Trophoblast cell (in vitro differentiated cells and primary cell): ENCODE results near the gene BIRC7.

Source experiments
- DNase-seq, 2 donors: peaks; one replicate each; pipeline ENCODE4 v3.0.0-alpha.2; 2016
- H2AFZ ChIP-seq: 2 replicates; pipeline ENCODE4 v1.6.1; 2013; ENCODE audit warnings: low read length, moderate library complexity, mild to moderate bottlenecking; ENCODE audit not compliant: insufficient read depth, poor library complexity
- H2AK5ac ChIP-seq: 2 replicates; pipeline ENCODE4 v1.6.1; 2013; ENCODE audit warnings: mild to moderate bottlenecking, low read length
- H2BK120ac ChIP-seq: 2 replicates; pipeline ENCODE4 v1.6.1; 2013; ENCODE audit warnings: low read length, mild to moderate bottlenecking, moderate library complexity; ENCODE audit not compliant: insufficient read depth, poor library complexity
- H2BK12ac ChIP-seq: 2 replicates; pipeline ENCODE4 v1.6.1; 2013; ENCODE audit warnings: mild to moderate bottlenecking, low read length, moderate library complexity
- H2BK5ac ChIP-seq: 2 replicates; pipeline ENCODE4 v1.6.1; 2013; ENCODE audit warnings: low read length, low read depth, moderate library complexity, mild to moderate bottlenecking; ENCODE audit not compliant: poor library complexity
- H3K14ac ChIP-seq: 2 replicates; pipeline ENCODE4 v1.6.1; 2013; ENCODE audit warnings: mild to moderate bottlenecking, low read length
- H3K18ac ChIP-seq: 2 replicates; pipeline ENCODE4 v1.6.1; 2013; ENCODE audit warnings: mild to moderate bottlenecking, low read length
- H3K23ac ChIP-seq: 2 replicates; pipeline ENCODE4 v1.6.1; 2013; ENCODE audit warnings: low read length
- H3K27ac ChIP-seq: 2 replicates; pipeline ENCODE4 v1.5.1; 2013; ENCODE audit warnings: low read depth, mild to moderate bottlenecking, inconsistent platforms, low read length, moderate library complexity
- H3K27me3 ChIP-seq: 2 replicates; pipeline ENCODE4 v1.6.1; 2013; ENCODE audit warnings: inconsistent platforms, mild to moderate bottlenecking, low read length, moderate library complexity; ENCODE audit not compliant: insufficient read depth
- H3K36me3 ChIP-seq, 2 experiments: 1 replicate in 1 of 2; 2 replicates in 1 of 2; pipeline ENCODE4 v1.6.1; 2013; ENCODE audit warnings: low read length in 2 of 2, mild to moderate bottlenecking in 2 of 2, moderate library complexity in 1 of 2; ENCODE audit not compliant: insufficient read depth in 2 of 2, control insufficient read depth in 1 of 2
- H3K4ac ChIP-seq: 2 replicates; pipeline ENCODE4 v1.6.1; 2013; ENCODE audit warnings: low read depth, mild to moderate bottlenecking, low read length, moderate library complexity
- H3K4me1 ChIP-seq, 2 experiments: 1 replicate in 1 of 2; 2 replicates in 1 of 2; pipeline ENCODE4 v1.6.1; 2013; ENCODE audit warnings: low read length in 2 of 2, mild to moderate bottlenecking in 2 of 2, moderate library complexity in 1 of 2; ENCODE audit not compliant: insufficient read depth in 2 of 2, control insufficient read depth in 1 of 2
- H3K4me2 ChIP-seq: 2 replicates; pipeline ENCODE4 v1.6.1; 2013; ENCODE audit warnings: inconsistent platforms, mild to moderate bottlenecking, low read length, moderate library complexity
- H3K4me3 ChIP-seq: 2 replicates; pipeline ENCODE4 v1.5.1; 2013; ENCODE audit warnings: mild to moderate bottlenecking, low read depth, low read length, inconsistent platforms
- H3K79me1 ChIP-seq: one replicate; pipeline ENCODE4 v1.6.1; 2013; ENCODE audit warnings: low read length
- H3K79me2 ChIP-seq: 2 replicates; pipeline ENCODE4 v1.6.1; 2013; ENCODE audit warnings: low read length, mild to moderate bottlenecking; ENCODE audit not compliant: control insufficient read depth, insufficient read depth, poor library complexity
- H3K9ac ChIP-seq: 2 replicates; pipeline ENCODE4 v1.6.1; 2013; ENCODE audit warnings: mild to moderate bottlenecking, low read length
- H3K9me3 ChIP-seq: 2 replicates; pipeline ENCODE4 v1.6.1; 2013; ENCODE audit warnings: low read depth, mild to moderate bottlenecking, control low read depth, inconsistent platforms, low read length; ENCODE audit not compliant: insufficient read depth
- H4K12ac ChIP-seq: 2 replicates; pipeline ENCODE4 v1.6.1; 2013; ENCODE audit warnings: low read depth, mild to moderate bottlenecking, low read length, moderate library complexity
- H4K8ac ChIP-seq: 2 replicates; pipeline ENCODE4 v1.6.1; 2013; ENCODE audit warnings: low read depth, mild to moderate bottlenecking, low read length, moderate library complexity
- H4K91ac ChIP-seq: one replicate; pipeline ENCODE4 v1.6.1; 2013; ENCODE audit warnings: low read depth, mild to moderate bottlenecking, low read length, moderate library complexity
- WGBS: extraction: QIAGEN DNeasy Blood & Tissue Kit; methylation state at CpG from one replicate; pipeline ENCODE4 v1.1.7; 2013; ENCODE audit warnings: missing lambda C conversion rate; ENCODE audit not compliant: insufficient read length, insufficient coverage; ENCODE audit errors: extremely low coverage; 5-methylcytosine and 5-hydroxymethylcytosine counted together

The BIRC7 gene

DNA sequence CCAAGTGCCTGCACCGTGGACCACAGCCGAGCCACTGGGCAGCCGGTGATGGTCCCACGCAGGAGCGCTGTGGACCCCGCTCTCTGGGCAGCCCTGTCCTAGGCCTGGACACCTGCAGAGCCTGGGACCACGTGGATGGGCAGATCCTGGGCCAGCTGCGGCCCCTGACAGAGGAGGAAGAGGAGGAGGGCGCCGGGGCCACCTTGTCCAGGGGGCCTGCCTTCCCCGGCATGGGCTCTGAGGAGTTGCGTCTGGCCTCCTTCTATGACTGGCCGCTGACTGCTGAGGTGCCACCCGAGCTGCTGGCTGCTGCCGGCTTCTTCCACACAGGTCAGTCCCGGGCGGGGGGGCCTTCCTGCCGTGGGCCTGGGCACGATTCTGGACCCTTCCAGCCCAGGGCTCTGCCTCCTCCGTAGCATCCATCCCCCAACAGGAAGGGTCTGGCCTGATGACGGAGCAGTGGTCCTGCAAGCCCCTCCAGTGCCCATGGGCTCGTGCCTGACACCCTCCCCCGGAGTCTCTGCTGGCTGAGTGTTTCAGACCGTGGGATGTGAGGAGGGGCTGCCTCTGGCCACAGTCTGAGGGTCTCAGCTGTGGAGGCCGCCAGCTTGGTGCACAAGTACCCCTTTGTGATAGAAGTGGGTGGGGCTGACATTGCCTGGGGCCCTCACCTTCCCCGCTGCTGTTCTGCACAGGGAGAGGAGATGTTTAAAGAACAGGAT lies 572 bp downstream of the BIRC7 start:
- Histone ChIP-seq H2BK5ac (peak overlapping the region; percentile 73), H2BK12ac (peak overlapping the region; percentile 94), H3K27ac (peak overlapping the region; percentile 67), H3K4ac (peak overlapping the region; percentile 29), H4K91ac (peak overlapping the region; percentile 92), H3K9me3 (no peaks in the 10 kb centered on the region), H3K4me2 (no peak overlapping the region), H3K36me3 (no peaks in the 10 kb centered on the region), H3K4me1 (peaks cover 48 to 50% of the 10 kb centered on the region in 2 experiments), H2AK5ac (peak overlapping the region; percentile 92), H3K23ac (no peak overlapping the region), H2BK120ac (peak overlapping the region; percentile 92), H3K4me3 (no peak overlapping the region), H3K27me3 (no peaks in the 10 kb centered on the region), H3K79me2 (peaks cover 14% of the 10 kb centered on the region), H3K9ac (no peak overlapping the region), H3K14ac (peak overlapping the region; percentile 52), H3K79me1 (peaks cover 54% of the 10 kb centered on the region), H4K8ac (peak overlapping the region; percentile 67), H4K12ac (peak overlapping the region; percentile 20), H2AFZ (peak overlapping the region; percentile 4), H3K18ac (peak overlapping the region; percentile 58)
- DNase-seq, result no peak
- WGBS, result no CpG with 5 or more reads among the region's 26 CpGs

DNA sequence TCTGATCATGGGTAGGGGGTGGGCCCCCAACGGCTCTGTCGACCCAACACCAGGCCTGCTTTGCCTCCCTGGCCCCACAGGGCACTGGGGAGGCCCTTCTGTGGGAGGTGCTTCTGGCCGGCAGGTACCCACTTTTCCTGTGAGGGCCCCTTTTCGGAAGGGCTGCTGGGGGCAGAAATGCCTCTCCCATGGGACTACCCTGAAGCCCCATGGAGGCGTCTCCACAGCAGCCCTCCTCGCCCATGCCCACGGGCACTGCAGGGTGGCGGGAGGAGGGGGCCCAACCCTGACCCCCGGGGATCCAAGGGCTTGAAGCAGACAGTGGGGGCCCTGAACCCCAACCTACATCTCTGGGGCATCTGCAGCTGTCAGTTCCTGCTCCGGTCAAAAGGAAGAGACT lies 2.3 kb downstream of the BIRC7 start:
- H2AFZ ChIP-seq, result no peak overlapping the region
- peak overlapping the region; percentile 16 for H3K14ac ChIP-seq
- WGBS, result no CpG with 5 or more reads among the region's 10 CpGs
- no peak for DNase-seq
- H3K79me2 ChIP-seq, result peaks cover 9% of the 10 kb centered on the region
- H3K4me2 ChIP-seq, result no peak overlapping the region
- H3K9me3 ChIP-seq, result no peaks in the 10 kb centered on the region
- H3K9ac ChIP-seq, result no peak overlapping the region
- peak overlapping the region; percentile 33 for H4K91ac ChIP-seq
- H3K23ac ChIP-seq, result no peak overlapping the region
- no peak overlapping the region for H4K12ac ChIP-seq
- no peaks in the 10 kb centered on the region for H3K27me3 ChIP-seq
- H4K8ac ChIP-seq, result no peak overlapping the region
- peaks cover 44 to 46% of the 10 kb centered on the region in 2 experiments for H3K4me1 ChIP-seq
- peaks cover 45% of the 10 kb centered on the region for H3K79me1 ChIP-seq
- no peak overlapping the region for H3K18ac ChIP-seq
- H3K4me3 ChIP-seq, result no peak overlapping the region
- no peak overlapping the region for H3K27ac ChIP-seq
- no peak overlapping the region for H2BK12ac ChIP-seq
- H3K4ac ChIP-seq, result no peak overlapping the region
- H2BK5ac ChIP-seq, result no peak overlapping the region
- H2AK5ac ChIP-seq, result peak overlapping the region; percentile 43
- H2BK120ac ChIP-seq, result peak overlapping the region; percentile 43
- H3K36me3 ChIP-seq, result peaks cover 0 to 4% of the 10 kb centered on the region in 2 experiments

DNA sequence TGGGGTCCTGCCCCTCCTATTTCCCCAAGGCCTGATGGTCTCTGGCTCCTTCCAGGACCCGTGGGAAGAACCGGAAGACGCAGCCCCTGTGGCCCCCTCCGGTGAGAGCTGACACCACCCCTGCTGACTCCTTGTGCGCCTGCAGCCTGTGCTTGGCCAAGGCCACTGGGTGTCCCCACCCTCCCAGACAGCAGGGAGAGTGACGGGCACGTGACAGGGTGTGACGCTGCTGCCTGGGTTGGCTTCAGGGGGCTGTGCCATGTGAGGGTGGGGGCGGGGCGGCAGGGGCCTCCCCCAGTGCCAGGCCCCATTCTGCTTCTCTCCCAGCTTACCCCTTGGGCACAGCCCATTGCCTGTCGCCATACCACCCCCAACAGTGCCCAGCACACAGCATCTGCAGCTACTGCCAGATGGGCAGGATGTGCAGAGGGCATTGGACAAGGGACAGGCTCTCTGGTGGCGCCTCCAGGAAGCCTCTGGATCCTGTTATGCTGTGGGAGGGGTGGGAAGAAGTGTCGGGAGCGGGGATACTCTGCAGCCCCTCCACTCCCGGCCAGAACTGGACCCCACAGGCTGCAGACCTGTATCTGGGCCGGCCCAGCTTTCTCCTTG lies 2.9 kb downstream of the BIRC7 start:
- H3K9me3 ChIP-seq, result no peaks in the 10 kb centered on the region
- no peak overlapping the region for H3K27ac ChIP-seq
- no CpG with 5 or more reads among the region's 16 CpGs for WGBS
- H4K12ac ChIP-seq, result no peak overlapping the region
- no peak overlapping the region for H4K8ac ChIP-seq
- no peak overlapping the region for H3K4me3 ChIP-seq
- H3K14ac ChIP-seq, result peak overlapping the region; percentile 16
- no peak overlapping the region for H3K4ac ChIP-seq
- peaks cover 39 to 41% of the 10 kb centered on the region in 2 experiments for H3K4me1 ChIP-seq
- H3K27me3 ChIP-seq, result no peaks in the 10 kb centered on the region
- peaks cover 39% of the 10 kb centered on the region for H3K79me1 ChIP-seq
- H2BK12ac ChIP-seq, result peak overlapping the region; percentile 16
- peaks cover 0 to 4% of the 10 kb centered on the region in 2 experiments for H3K36me3 ChIP-seq
- H3K9ac ChIP-seq, result no peak overlapping the region
- H2AFZ ChIP-seq, result no peak overlapping the region
- peak overlapping the region; percentile 43 for H2AK5ac ChIP-seq
- peak overlapping the region; percentile 23 for H3K18ac ChIP-seq
- peak overlapping the region; percentile 14 for H2BK120ac ChIP-seq
- no peak overlapping the region for H3K23ac ChIP-seq
- H3K4me2 ChIP-seq, result no peak overlapping the region
- H2BK5ac ChIP-seq, result peak overlapping the region; percentile 7
- DNase-seq, result no peak
- H4K91ac ChIP-seq, result peak overlapping the region; percentile 33
- H3K79me2 ChIP-seq, result peaks cover 7% of the 10 kb centered on the region

DNA sequence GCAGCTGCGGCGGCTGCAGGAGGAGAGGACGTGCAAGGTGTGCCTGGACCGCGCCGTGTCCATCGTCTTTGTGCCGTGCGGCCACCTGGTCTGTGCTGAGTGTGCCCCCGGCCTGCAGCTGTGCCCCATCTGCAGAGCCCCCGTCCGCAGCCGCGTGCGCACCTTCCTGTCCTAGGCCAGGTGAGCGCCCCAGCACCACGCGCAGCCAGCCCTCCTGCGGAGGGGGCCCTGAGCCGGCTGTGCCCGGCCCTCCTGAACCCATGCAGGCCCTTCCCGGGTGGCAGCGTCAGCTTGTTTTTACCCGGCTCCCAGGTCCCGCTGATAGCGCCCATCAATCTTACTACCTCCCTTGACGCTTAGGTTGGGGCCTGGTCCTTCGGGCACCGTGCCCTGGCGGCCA lies 3.7 kb downstream of the BIRC7 start:
- Histone ChIP-seq H3K9ac (no peak overlapping the region), H3K14ac (no peak overlapping the region)
- WGBS, result no CpG with 5 or more reads among the region's 30 CpGs

More for the DNA sequence above, 3.7 kb downstream of the BIRC7 start:
- Histone ChIP-seq H3K4me1 (peaks cover 31 to 33% of the 10 kb centered on the region in 2 experiments), H3K9me3 (no peaks in the 10 kb centered on the region), H4K91ac (peak overlapping the region; percentile 33), H3K23ac (no peak overlapping the region), H3K79me1 (peaks cover 31% of the 10 kb centered on the region), H3K4ac (no peak overlapping the region), H4K8ac (no peak overlapping the region), H3K36me3 (peaks cover 0 to 4% of the 10 kb centered on the region in 2 experiments), H2AFZ (no peak overlapping the region), H3K27ac (no peak overlapping the region), H3K18ac (no peak overlapping the region), H3K27me3 (no peaks in the 10 kb centered on the region), H2BK120ac (no peak overlapping the region), H3K4me3 (no peak overlapping the region), H3K79me2 (peaks cover 2% of the 10 kb centered on the region), H4K12ac (no peak overlapping the region), H2BK5ac (no peak overlapping the region), H3K4me2 (no peak overlapping the region), H2AK5ac (no peak overlapping the region), H2BK12ac (no peak overlapping the region)
- no peak for DNase-seq
